ENCODE measurements around the gene FANCF. TPM values are rescaled to one million over a fixed set of nuclear protein-coding genes. Genes with fewer than 3 reads are reported as not detected.
A peak's percentile ranks its signal among the peaks of the same experiment; 100 is the strongest.
"Not testable (repeated sequence)": the region's sequence is repeated elsewhere in the genome, so short reads cannot be mapped to it uniquely, and the experiment has no call there.

The FANCF gene
- 13.3 and 13.5 TPM in 2 replicates for total RNA-seq

- peak; percentile 98 for DNase-seq (ENCODE audit: low read depth, low spot score)
These were observed at the start of gene FANCF for GRCh38 chr11:22625448-22626287. FANCF (minus strand) TSS chr11:22625823; CDS start chr11:22625810, 13 bp downstream.

- no peak for DNase-seq (ENCODE audit: low read depth, low spot score)
These were observed 49.1 kb upstream of the FANCF start for GRCh38 chr11:22674470-22675439.

- no peak for DNase-seq (ENCODE audit: low read depth, low spot score)
These were observed 46.1 kb upstream of the FANCF start for GRCh38 chr11:22671751-22672150.

- DNase-seq (ENCODE audit: low read depth, low spot score): no peak
These were observed 45.2 kb upstream of the FANCF start for GRCh38 chr11:22670830-22671229.

GRCh38 chr11:22669368-22669767, 43.7 kb upstream of the FANCF start:
- no peak for DNase-seq (ENCODE audit: low read depth, low spot score)

- DNase-seq (ENCODE audit: low read depth, low spot score): no peak
These were observed 42.6 kb upstream of the FANCF start for GRCh38 chr11:22668005-22668796.

- DNase-seq (ENCODE audit: low read depth, low spot score): no peak
These were observed 41.2 kb upstream of the FANCF start for GRCh38 chr11:22666688-22667439.

- DNase-seq (ENCODE audit: low read depth, low spot score): no peak
These were observed 40.7 kb upstream of the FANCF start, which contains the start of gene GAS2 for GRCh38 chr11:22666325-22666687. GAS2 (plus strand) TSS chr11:22666611; CDS start chr11:22674870, 8,259 bp downstream.

- no peak for DNase-seq (ENCODE audit: low read depth, low spot score)
These were observed 34.2 kb upstream of the FANCF start for GRCh38 chr11:22659783-22660182.

GRCh38 chr11:22657101-22657694, 31.6 kb upstream of the FANCF start:
- DNase-seq (ENCODE audit: low read depth, low spot score): no peak

GRCh38 chr11:22656130-22656529, 30.5 kb upstream of the FANCF start:
- DNase-seq (ENCODE audit: low read depth, low spot score): no peak

- DNase-seq (ENCODE audit: low read depth, low spot score): not testable (repeated sequence)
These were observed 26.7 kb upstream of the FANCF start for GRCh38 chr11:22652346-22652745.

- DNase-seq (ENCODE audit: low read depth, low spot score): no peak
These were observed 15.9 kb upstream of the FANCF start for GRCh38 chr11:22641559-22641958.

GRCh38 chr11:22640862-22641261, 15.2 kb upstream of the FANCF start:
- no peak for DNase-seq (ENCODE audit: low read depth, low spot score)

GRCh38 chr11:22635689-22636088, 10.1 kb upstream of the FANCF start:
- DNase-seq (ENCODE audit: low read depth, low spot score): no peak

- no peak for DNase-seq (ENCODE audit: low read depth, low spot score)
These were observed 9.4 kb upstream of the FANCF start for GRCh38 chr11:22634897-22635629.

- no peak for DNase-seq (ENCODE audit: low read depth, low spot score)
These were observed 7.8 kb upstream of the FANCF start for GRCh38 chr11:22633354-22633902.

GRCh38 chr11:22627421-22627820, 1.8 kb upstream of the FANCF start:
- DNase-seq (ENCODE audit: low read depth, low spot score): no peak

GRCh38 chr11:22626573-22627239, 1.1 kb upstream of the FANCF start:
- DNase-seq (ENCODE audit: low read depth, low spot score): no peak

All from pulmonary artery endothelial cell (primary cell).